H1 (cell line): ENCODE measurements around the gene STARD13.

Experiments
- CREB1 ChIP-seq: IDR thresholded peaks from 2 replicates; pipeline ENCODE4 v1.6.1; 2012; ENCODE audit warnings: inconsistent platforms
- JUN ChIP-seq: IDR thresholded peaks from 2 replicates; pipeline ENCODE4 v1.6.1; 2011; ENCODE audit warnings: low read depth, mild to moderate bottlenecking, improper control_type of control experiment, low read length
- PHF8 ChIP-seq: fragments of 200-600 bp; sonication (generic); conservative IDR thresholded peaks from 2 replicates; pipeline ENCODE4 v1.7.1; 2012; ENCODE audit warnings: low read depth, mild to moderate bottlenecking, inconsistent platforms, low read length, moderate library complexity
- POLR2A ChIP-seq, 2 experiments: IDR thresholded peaks; 1 replicate in 1 of 2; 2 replicates in 1 of 2; pipeline ENCODE4 v1.6.1; 2011; ENCODE audit warnings: low read depth in 2 of 2, low read length in 2 of 2, mild to moderate bottlenecking in 2 of 2; ENCODE audit errors: control extremely low read depth in 1 of 2
- POLR2AphosphoS5 ChIP-seq: IDR thresholded peaks from 2 replicates; pipeline ENCODE4 v1.6.1; 2011; ENCODE audit warnings: low read depth, low read length

GRCh38 chr13:33194820-33195692 lies 90.5 kb downstream of the STARD13 start:
- TF ChIP-seq PHF8 (no peak), JUN (no peak), POLR2A (IDR thresholded peaks at IDR 0.05; ENCODE audit: control extremely low read depth in 1 of 2, low read depth in 2 of 2, low read length in 2 of 2) (no peak), POLR2AphosphoS5 (no peak), CREB1 (no peak)
